ENCODE data around the gene CDKL1. TPM values are rescaled to one million over a fixed set of nuclear protein-coding genes. Genes with fewer than 3 reads are reported as not detected.

Gene CDKL1
- total RNA-seq, 1 experiment from 2014 or later: 5.4 TPM

- no TSS peak for BruUV-seq (replicated peaks)
- no peak for DNase-seq
- H3K27me3 ChIP-seq (replicated peaks; ENCODE audit: control insufficient read depth, insufficient read depth, low read length): no peaks in the 10 kb centered on the region
- no peak for TF ChIP-seq CTCF (IDR thresholded peaks at IDR 0.05; ENCODE audit: insufficient read depth in 1 of 2, low read depth in 1 of 2, low read length in 1 of 2, severe bottlenecking in 1 of 2, unreplicated experiment in 1 of 2)
- POLR2A ChIA-PET: no interaction called here
- Mint-ChIP-seq H3K36me3 (ENCODE audit: insufficient read depth, unreplicated experiment) (no peaks in the 10 kb centered on the region), H3K4me3 (ENCODE audit: unreplicated experiment) (no peak overlapping the region), H3K27ac (ENCODE audit: unreplicated experiment) (no peak overlapping the region), H3K9me3 (ENCODE audit: unreplicated experiment) (no peaks in the 10 kb centered on the region), H3K27me3 (ENCODE audit: insufficient read depth, unreplicated experiment) (no peaks in the 10 kb centered on the region), H3K4me1 (ENCODE audit: low read depth, unreplicated experiment) (peaks cover 6% of the 10 kb centered on the region)
- H3K36me3 ChIP-seq (ENCODE audit: control insufficient read depth, insufficient read depth, low read length): no peaks in the 10 kb centered on the region
- intact Hi-C loops (cut with micrococcal nuclease; ENCODE audit: unreplicated experiment): no loop called here
- no peaks in the 10 kb centered on the region for H3K9me3 ChIP-seq
- H3K4me3 ChIP-seq (ENCODE audit: low read depth, low read length): no peak overlapping the region
- H3K4me1 ChIP-seq: peaks cover 6% of the 10 kb centered on the region; the same call in 1 of the 2 replicates
- CTCF ChIA-PET: no interaction called here
These were observed 97.1 kb downstream of the CDKL1 start for GRCh38 chr14:50299585-50299984.

GRCh38 chr14:50290306-50290705 lies 106.4 kb downstream of the CDKL1 start:
- intact Hi-C loops (cut with micrococcal nuclease; ENCODE audit: unreplicated experiment): no loop called here
- POLR2A ChIA-PET: interaction anchor here (0.5 kb wide), 1 partner anchor 174 kb away, joined by 7 read pairs; the partner anchor contains the start of gene VCPKMT
- Histone ChIP-seq H3K9me3 (no peaks in the 10 kb centered on the region), H3K27me3 (replicated peaks; ENCODE audit: control insufficient read depth, insufficient read depth, low read length) (no peaks in the 10 kb centered on the region), H3K4me1 (no peaks in the 10 kb centered on the region), H3K36me3 (ENCODE audit: control insufficient read depth, insufficient read depth, low read length) (no peaks in the 10 kb centered on the region), H3K4me3 (ENCODE audit: low read depth, low read length) (no peak overlapping the region)
- Mint-ChIP-seq H3K4me3 (ENCODE audit: unreplicated experiment) (no peak overlapping the region), H3K27ac (ENCODE audit: unreplicated experiment) (no peak overlapping the region), H3K9me3 (ENCODE audit: unreplicated experiment) (no peaks in the 10 kb centered on the region), H3K4me1 (ENCODE audit: low read depth, unreplicated experiment) (no peaks in the 10 kb centered on the region), H3K27me3 (ENCODE audit: insufficient read depth, unreplicated experiment) (no peaks in the 10 kb centered on the region), H3K36me3 (ENCODE audit: insufficient read depth, unreplicated experiment) (peaks cover 19% of the 10 kb centered on the region)
- no TSS peak for BruUV-seq (replicated peaks)
- TF ChIP-seq CTCF (IDR thresholded peaks at IDR 0.05; ENCODE audit: insufficient read depth in 1 of 2, low read depth in 1 of 2, low read length in 1 of 2, severe bottlenecking in 1 of 2, unreplicated experiment in 1 of 2): no peak
- DNase-seq: no peak
- CTCF ChIA-PET: no interaction called here

- intact Hi-C loops (cut with micrococcal nuclease; ENCODE audit: unreplicated experiment): no loop called here
- TF ChIP-seq CTCF (IDR thresholded peaks at IDR 0.05; ENCODE audit: insufficient read depth in 1 of 2, low read depth in 1 of 2, low read length in 1 of 2, severe bottlenecking in 1 of 2, unreplicated experiment in 1 of 2): no peak
- no peak overlapping the region for H3K4me3 Mint-ChIP-seq (ENCODE audit: unreplicated experiment)
- no peak overlapping the region for H3K27ac Mint-ChIP-seq (ENCODE audit: unreplicated experiment)
- no TSS peak for BruUV-seq (replicated peaks)
- H3K27me3 ChIP-seq (replicated peaks; ENCODE audit: control insufficient read depth, insufficient read depth, low read length): no peaks in the 10 kb centered on the region
- POLR2A ChIA-PET: interaction anchor here (0.6 to 0.7 kb wide), 2 partner anchors 77 to 431 kb away, joined by 3 to 5 read pairs; no protein-coding TSS in a partner anchor
- H3K36me3 Mint-ChIP-seq (ENCODE audit: insufficient read depth, unreplicated experiment): peaks cover 6% of the 10 kb centered on the region
- no peaks in the 10 kb centered on the region for H3K27me3 Mint-ChIP-seq (ENCODE audit: insufficient read depth, unreplicated experiment)
- no peaks in the 10 kb centered on the region for H3K36me3 ChIP-seq (ENCODE audit: control insufficient read depth, insufficient read depth, low read length)
- H3K4me3 ChIP-seq (ENCODE audit: low read depth, low read length): no peak overlapping the region
- H3K9me3 Mint-ChIP-seq (ENCODE audit: unreplicated experiment): no peaks in the 10 kb centered on the region
- CTCF ChIA-PET: interaction anchor here (0.5 kb wide), 1 partner anchor 47 kb away, joined by 3 read pairs; no protein-coding TSS in a partner anchor
- no peaks in the 10 kb centered on the region for H3K9me3 ChIP-seq
- DNase-seq: no peak
- no peaks in the 10 kb centered on the region for H3K4me1 ChIP-seq
- no peaks in the 10 kb centered on the region for H3K4me1 Mint-ChIP-seq (ENCODE audit: low read depth, unreplicated experiment)
These were observed 108.5 kb downstream of the CDKL1 start for GRCh38 chr14:50288146-50288545.
